ENCODE results near the gene CARD6. TPM values are rescaled to one million over a fixed set of nuclear protein-coding genes. Genes with fewer than 3 reads are reported as not detected.
"Not testable (repeated sequence)": the region's sequence is repeated elsewhere in the genome, so short reads cannot be mapped to it uniquely, and the experiment has no call there.

The CARD6 gene
- total RNA-seq, 4 donors from 2014 or later = 15.9 to 32.1 (median 21.0) TPM

- DNase-seq = no peak
- Histone ChIP-seq H3K4me3 (replicated peaks in 1 of 3) (no peak overlapping the region), H3K4me1 (peaks cover 0 to 7% of the 10 kb centered on the region in 2 donors), H3K27me3 (no peaks in the 10 kb centered on the region), H3K9me3 (no peaks in the 10 kb centered on the region), H3K27ac (no peak overlapping the region), H3K36me3 (no peaks in the 10 kb centered on the region)
- no peak for TF ChIP-seq POLR2A (IDR thresholded peaks at IDR 0.05)
- intact Hi-C loops (cut with DNase I) = no loop called here
- 75 to 88% methylated on average over 8 of the region's 8 CpGs for WGBS, 2 donors
Observed at GRCh38 chr5:40801771-40802562, 39.2 kb upstream of the CARD6 start.

GRCh38 chr5:40812125-40812524 is 29.0 kb upstream of the CARD6 start:
- Histone ChIP-seq H3K4me1 (no peaks in the 10 kb centered on the region), H3K4me3 (replicated peaks in 1 of 3) (no peak overlapping the region), H3K36me3 (no peaks in the 10 kb centered on the region), H3K9me3 (no peaks in the 10 kb centered on the region), H3K27ac (no peak overlapping the region), H3K27me3 (no peaks in the 10 kb centered on the region)
- DNase-seq = no peak
- WGBS, 2 donors = 87 to 97% methylated on average over 1 of the region's 1 CpG
- TF ChIP-seq CTCF (IDR thresholded peaks at IDR 0.05) (no peak), POLR2A (IDR thresholded peaks at IDR 0.05) (no peak)
- intact Hi-C loops (cut with DNase I) = no loop called here

GRCh38 chr5:40813698-40814281 is 27.4 kb upstream of the CARD6 start:
- intact Hi-C loops (cut with DNase I) = no loop called here

GRCh38 chr5:40823459-40823858 is 17.7 kb upstream of the CARD6 start:
- Histone ChIP-seq H3K27ac (no peak overlapping the region), H3K4me3 (replicated peaks in 1 of 3) (no peak overlapping the region), H3K9me3 (no peaks in the 10 kb centered on the region), H3K36me3 (peaks cover 5 to 10% of the 10 kb centered on the region in 2 donors), H3K4me1 (no peaks in the 10 kb centered on the region), H3K27me3 (no peaks in the 10 kb centered on the region)
- WGBS, 2 donors = 50 to 52% methylated on average over 1 of the region's 1 CpG
- intact Hi-C loops (cut with DNase I) = no loop called here
- DNase-seq = no peak
- TF ChIP-seq POLR2A (IDR thresholded peaks at IDR 0.05) (no peak), CTCF (IDR thresholded peaks at IDR 0.05) (no peak)

More at GRCh38 chr5:40813698-40814281, 27.4 kb upstream of the CARD6 start:
- Histone ChIP-seq H3K36me3 (no peaks in the 10 kb centered on the region), H3K9me3 (no peaks in the 10 kb centered on the region), H3K27ac (no peak overlapping the region), H3K27me3 (no peaks in the 10 kb centered on the region), H3K4me3 (replicated peaks in 1 of 3) (no peak overlapping the region), H3K4me1 (no peaks in the 10 kb centered on the region)
- WGBS, 2 donors = 81 to 83% methylated on average over 2 of the region's 2 CpGs
- no peak for DNase-seq
- no peak for TF ChIP-seq CTCF (IDR thresholded peaks at IDR 0.05)
- no peak for TF ChIP-seq POLR2A (IDR thresholded peaks at IDR 0.05)

- H3K9me3 ChIP-seq = not testable (repeated sequence)
Observed at GRCh38 chr5:40825461-40826043, 15.6 kb upstream of the CARD6 start.

More at GRCh38 chr5:40825461-40826043, 15.6 kb upstream of the CARD6 start:
- H3K27me3 ChIP-seq; DNase-seq; H3K27ac ChIP-seq; H3K4me1 ChIP-seq; intact Hi-C loops (cut with DNase I); H3K4me3 ChIP-seq (replicated peaks in 1 of 3): not testable (repeated sequence)
- H3K36me3 ChIP-seq = peaks cover 20 to 28% of the 10 kb centered on the region in 2 donors
- WGBS, 2 donors = 94 to 95% methylated on average over 11 of the region's 11 CpGs

All from thyroid gland (tissue), 4 donors.